C4-2B (cell line): ENCODE data around the gene RBPJL.
A peak's percentile ranks its signal among the peaks of the same experiment; 100 is the strongest.

Experiments used
- H3K27ac ChIP-seq: fragments of 450-650 bp; 2 replicates; pipeline ENCODE4 v1.5.1; 2017
- ZFX ChIP-seq: fragments of 450-650 bp; IDR thresholded peaks from 2 replicates; pipeline ENCODE4 v1.6.1; 2017
- TF ChIP-seq, protein P1 (sequence below): fragments of 450-650 bp; conservative IDR thresholded peaks from 2 replicates; pipeline ENCODE4 v1.5.1; 2017; ENCODE audit warnings: mild to moderate bottlenecking

RBPJL gene

GRCh38 chr20:45329497-45330319 is 23.1 kb downstream of the RBPJL start:
- peak overlapping the region; percentile 44 for H3K27ac ChIP-seq
- TF ChIP-seq ZFX, result no peak
- TF ChIP-seq, protein P1, sequence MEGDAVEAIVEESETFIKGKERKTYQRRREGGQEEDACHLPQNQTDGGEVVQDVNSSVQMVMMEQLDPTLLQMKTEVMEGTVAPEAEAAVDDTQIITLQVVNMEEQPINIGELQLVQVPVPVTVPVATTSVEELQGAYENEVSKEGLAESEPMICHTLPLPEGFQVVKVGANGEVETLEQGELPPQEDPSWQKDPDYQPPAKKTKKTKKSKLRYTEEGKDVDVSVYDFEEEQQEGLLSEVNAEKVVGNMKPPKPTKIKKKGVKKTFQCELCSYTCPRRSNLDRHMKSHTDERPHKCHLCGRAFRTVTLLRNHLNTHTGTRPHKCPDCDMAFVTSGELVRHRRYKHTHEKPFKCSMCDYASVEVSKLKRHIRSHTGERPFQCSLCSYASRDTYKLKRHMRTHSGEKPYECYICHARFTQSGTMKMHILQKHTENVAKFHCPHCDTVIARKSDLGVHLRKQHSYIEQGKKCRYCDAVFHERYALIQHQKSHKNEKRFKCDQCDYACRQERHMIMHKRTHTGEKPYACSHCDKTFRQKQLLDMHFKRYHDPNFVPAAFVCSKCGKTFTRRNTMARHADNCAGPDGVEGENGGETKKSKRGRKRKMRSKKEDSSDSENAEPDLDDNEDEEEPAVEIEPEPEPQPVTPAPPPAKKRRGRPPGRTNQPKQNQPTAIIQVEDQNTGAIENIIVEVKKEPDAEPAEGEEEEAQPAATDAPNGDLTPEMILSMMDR, result no peak

DNA sequence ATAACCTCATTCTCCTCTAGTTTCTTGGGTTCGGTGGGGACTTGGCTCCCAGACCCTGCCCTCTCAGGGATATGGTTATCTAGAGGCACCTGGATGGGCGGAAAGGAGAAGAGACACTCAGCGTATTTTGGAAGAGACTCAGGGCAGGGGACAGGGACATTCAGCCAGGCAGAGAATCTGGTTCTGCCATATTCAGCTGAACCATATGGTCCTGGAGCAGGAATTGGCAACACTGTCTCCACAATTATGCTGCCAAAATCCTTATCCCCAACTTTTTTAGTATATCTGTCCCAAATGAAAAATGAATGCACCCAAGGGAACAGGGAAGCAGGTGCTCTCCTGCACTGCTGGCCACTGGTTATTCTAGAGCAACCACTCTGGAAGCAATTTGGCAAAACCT is 23.8 kb downstream of the RBPJL start:
- no peak for TF ChIP-seq ZFX
- TF ChIP-seq, protein P1, result no peak
- peak overlapping the region; percentile 44 for H3K27ac ChIP-seq

- H3K27ac ChIP-seq, result no peak overlapping the region
- TF ChIP-seq, protein P1, result no peak
- no peak for TF ChIP-seq ZFX
Observed at GRCh38 chr20:45336530-45337366, 30.1 kb downstream of the RBPJL start.

DNA sequence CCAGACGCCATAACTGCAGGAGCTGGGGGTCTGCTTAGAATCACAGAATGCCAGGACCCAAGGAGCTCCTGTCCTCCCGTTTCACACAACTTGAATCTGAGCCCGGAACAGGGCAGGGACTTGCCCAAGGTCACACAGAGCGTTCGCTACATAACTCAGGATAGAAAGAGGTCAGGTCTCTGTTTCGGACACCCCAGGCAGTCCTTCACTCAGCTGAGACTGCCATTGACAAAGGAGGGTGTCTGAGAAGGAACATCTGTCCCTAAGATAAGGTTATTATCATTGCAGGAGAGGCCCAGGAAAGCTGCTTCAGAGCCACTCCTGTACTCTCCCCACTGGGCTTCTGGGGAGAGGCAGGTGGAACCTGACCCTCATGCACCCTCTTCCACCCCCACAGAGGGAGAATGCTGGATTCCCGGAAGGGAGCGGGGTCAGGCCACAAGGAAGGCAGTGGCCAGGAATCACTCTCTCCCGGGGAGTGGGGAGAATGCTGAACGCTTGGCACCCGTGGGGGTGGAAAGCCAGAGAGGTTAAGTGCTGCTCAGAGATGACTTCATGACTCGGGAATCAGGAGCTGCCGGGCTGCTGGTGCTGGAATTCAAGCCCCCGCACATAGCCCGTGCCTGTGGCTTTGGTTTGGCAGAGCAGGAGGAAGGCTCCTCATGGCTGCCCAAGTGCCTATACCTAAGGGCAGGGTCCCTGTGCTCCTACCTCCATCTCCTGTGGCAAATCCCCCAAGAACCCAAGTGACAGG is 30.9 kb downstream of the RBPJL start:
- TF ChIP-seq, protein P1, result no peak
- TF ChIP-seq ZFX, result no peak
- H3K27ac ChIP-seq, result peak overlapping the region; percentile 1; the same call in 1 of the 2 replicates

- H3K27ac ChIP-seq, result peak overlapping the region; percentile 86
- TF ChIP-seq ZFX, result no peak
- TF ChIP-seq, protein P1, result no peak
Observed at GRCh38 chr20:45338121-45339030, 31.7 kb downstream of the RBPJL start.

- peak overlapping the region; percentile 86 for H3K27ac ChIP-seq
- no peak for TF ChIP-seq ZFX
- TF ChIP-seq, protein P1, result no peak
Observed at GRCh38 chr20:45339084-45339483, 32.4 kb downstream of the RBPJL start.
